HG03378 (cell line): Measurements from ENCODE around the gene IFI27L2.
A peak's percentile ranks its signal among the peaks of the same experiment; 100 is the strongest.

Source experiments
- ATAC-seq: cut with Tn5 transposase; IDR thresholded peaks from one replicate; pipeline ENCODE4 v1.9.1; 2021; ENCODE audit warnings: mild to moderate bottlenecking, moderate library complexity; ENCODE audit not compliant: unreplicated experiment

Gene IFI27L2

DNA sequence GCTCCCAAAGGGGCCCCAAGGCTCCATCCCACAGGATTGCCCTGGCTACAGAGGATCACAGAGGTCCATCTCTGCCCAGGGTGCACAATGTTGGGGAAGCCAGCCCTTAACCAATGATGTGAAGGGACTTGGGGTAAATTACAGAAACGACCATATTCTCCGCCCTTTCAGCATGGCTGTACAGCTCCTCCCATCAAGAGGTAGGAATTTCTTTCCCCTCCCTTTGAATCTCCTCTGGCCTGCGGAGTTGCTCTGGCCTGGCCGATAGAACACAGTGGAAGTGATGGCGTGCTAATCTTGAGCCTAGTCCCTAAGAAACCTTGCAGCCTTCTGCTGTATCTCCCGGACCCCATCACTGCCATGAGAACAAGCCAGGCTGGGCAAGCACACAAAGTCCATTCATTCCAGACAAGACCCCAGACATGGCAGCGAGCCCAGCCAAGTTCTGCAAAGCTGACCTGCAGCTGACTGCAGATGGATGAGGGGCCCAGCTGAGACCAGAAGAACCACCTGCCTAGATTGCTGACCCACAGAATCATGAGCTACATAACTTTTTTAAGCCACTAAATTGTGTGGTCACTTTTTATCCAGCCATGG is 25.8 kb downstream of the IFI27L2 start:
- ATAC-seq, result no peak

GRCh38 chr14:94102768-94103482 is 26.5 kb downstream of the IFI27L2 start:
- no peak for ATAC-seq

DNA sequence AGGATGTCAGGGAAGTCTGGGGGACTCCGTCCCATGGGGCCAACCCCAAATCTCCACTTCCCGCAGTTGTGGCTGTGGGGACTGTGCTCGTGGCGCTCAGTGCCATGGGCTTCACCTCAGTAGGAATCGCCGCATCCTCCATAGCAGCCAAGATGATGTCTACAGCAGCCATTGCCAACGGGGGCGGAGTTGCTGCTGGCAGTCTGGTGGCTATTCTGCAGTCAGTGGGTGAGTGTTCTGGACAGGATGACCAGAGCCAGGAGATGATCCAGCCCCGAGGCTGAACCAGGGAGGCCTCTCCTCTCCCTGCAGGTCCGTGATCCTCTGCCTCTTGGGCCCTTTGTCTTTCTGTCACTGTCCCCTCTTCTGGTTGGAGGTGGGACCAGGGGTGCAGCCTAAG is 27.7 kb downstream of the IFI27L2 start:
- no peak for ATAC-seq

GRCh38 chr14:94100847-94101246 is 28.6 kb downstream of the IFI27L2 start:
- ATAC-seq, result no peak

DNA sequence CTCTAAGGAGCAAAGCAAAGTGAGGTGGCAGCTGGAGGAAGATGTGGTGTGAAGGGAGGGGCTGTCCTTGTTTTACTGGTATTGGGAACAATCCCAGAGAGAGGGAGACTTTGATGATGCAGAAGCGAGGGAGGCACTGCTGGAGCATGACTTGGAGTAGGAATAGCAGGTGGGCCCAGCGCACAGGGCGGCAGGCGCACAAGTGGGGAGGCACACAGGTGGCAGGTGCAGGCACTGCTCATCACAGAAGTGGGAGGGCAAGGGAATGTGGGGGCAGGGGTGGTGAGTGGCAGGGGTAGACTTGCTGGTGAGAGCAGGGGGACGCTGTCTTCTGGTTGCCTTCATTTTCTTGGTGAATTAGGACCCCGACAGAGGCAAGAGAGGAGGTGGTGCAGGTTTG is 30.4 kb downstream of the IFI27L2 start:
- no peak for ATAC-seq

- no peak for ATAC-seq
These were observed 30.9 kb downstream of the IFI27L2 start for GRCh38 chr14:94098326-94098992.

DNA sequence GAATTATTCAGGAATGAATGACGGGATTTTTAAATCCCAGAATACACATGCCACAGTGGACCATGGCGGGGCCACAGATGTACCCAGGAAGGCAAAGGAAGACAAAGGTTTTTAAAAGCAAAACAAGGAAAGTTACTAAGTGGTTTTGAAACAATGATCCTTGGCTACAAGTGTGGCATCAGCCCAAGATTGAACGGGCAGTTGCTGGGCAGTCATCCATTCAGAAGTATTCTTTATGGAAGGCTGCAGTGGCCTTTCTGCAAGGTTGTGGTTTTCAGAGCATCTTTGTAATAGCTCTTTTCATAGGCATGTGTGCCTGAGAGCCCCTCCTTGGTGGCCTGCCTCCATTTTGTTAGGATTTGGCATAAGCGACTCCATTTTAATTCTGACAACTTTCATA is 32.3 kb downstream of the IFI27L2 start:
- no peak for ATAC-seq

DNA sequence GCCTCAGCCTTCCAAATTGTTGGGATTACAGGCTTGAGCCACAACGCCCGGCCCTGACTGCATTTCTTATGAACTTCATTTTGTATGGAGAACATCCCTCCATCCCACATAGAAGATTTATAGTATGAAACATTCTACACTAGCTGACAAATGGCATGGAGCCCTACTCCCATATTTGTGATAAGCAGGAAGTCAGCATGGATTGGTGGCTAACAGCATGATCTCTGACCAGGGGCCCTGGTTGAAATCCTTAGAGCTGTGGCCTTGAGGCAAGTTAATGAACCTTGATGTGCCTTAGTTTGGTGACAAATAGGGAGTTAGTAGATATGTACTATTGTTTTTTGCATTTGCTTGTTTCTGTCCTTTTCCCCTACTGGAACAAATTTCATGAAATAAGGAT is 36.0 kb downstream of the IFI27L2 start:
- no peak for ATAC-seq

DNA sequence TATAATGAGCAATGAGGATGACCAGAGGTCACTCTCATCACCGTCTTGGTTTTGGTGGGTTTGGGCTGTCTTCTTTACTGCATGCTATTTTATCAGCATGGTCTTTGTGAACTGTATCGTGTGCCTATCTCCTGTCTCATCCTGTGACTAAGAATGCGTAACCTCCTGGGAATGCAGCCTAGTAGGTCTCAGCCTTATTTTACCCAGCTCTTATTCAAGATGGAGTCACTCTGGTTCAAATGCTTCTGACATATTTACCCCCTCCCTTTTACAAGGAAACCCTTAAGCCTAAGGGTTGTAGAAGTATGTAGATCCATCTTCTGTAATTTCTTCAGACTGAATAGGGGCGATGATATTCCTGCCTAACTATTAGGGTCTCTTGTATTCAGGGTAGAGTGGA is 39.9 kb downstream of the IFI27L2 start:
- ATAC-seq, result no peak

- ATAC-seq, result no peak
These were observed 40.9 kb downstream of the IFI27L2 start for GRCh38 chr14:94088516-94088915.

DNA sequence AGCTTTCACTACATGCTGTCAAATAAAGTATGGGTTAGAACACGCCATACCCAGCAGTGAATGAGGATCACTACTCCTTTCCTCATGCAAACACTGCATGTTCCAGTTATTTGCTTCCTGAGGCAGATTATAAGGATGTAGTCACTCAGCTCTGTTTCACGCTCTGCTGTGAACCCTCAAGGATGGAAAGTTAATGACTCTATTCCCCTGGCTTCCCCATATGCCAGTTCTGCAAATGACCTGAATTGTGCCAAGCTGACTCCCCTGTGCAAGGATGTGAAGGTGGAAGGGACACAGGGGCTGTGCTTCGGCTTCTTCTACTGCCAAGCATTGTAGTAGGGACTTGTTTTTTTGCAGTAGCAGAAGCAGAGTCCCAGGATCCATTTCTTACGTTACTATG is 41.5 kb downstream of the IFI27L2 start:
- no peak for ATAC-seq

- peak; percentile 27 for ATAC-seq
These were observed 48.0 kb downstream of the IFI27L2 start for GRCh38 chr14:94081386-94081820.

GRCh38 chr14:94080621-94081385 is 48.6 kb downstream of the IFI27L2 start, which contains the start of the genes DDX24 and IFI27L1:
Gene DDX24, minus strand, starts transcription at chr14:94081202. Its CDS starts 1,460 bp downstream, at chr14:94079742.
Gene IFI27L1, plus strand, starts transcription at chr14:94081310. Its CDS starts 15,628 bp downstream, at chr14:94096938.
- peak; percentile 89 for ATAC-seq

- no peak for ATAC-seq
These were observed 49.3 kb downstream of the IFI27L2 start for GRCh38 chr14:94079891-94080620.

DNA sequence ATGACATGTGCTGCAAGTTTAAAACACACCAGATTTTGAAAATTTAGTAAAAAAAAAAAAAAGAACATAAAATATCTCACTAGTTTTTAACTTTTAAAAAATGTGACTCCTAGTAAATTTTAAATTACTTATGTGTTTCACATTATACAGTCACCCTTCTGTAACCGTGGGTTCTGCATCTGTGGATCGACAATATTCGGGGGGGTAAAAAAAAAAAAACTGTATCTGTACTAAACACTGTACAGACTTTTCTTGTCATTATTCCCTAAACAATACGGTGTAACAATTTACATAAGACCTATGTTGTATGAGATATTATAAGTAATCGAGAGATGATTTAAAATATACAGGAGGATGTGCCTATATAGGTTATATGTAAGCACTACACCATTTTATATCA is 51.6 kb downstream of the IFI27L2 start:
- no peak for ATAC-seq
